Mesenchymal stem cell (in vitro differentiated cells and primary cell): ENCODE results near the gene APOBEC3F.

ENCODE experiments used
- DNase-seq: peaks from one replicate; pipeline ENCODE4 v3.0.0-alpha.2; 2013
- H2AFZ ChIP-seq: one replicate; pipeline ENCODE4 v1.6.1; 2013; ENCODE audit warnings: low read depth, mild to moderate bottlenecking, control low read depth, inconsistent platforms, low read length, moderate library complexity
- H2AK5ac ChIP-seq: 2 replicates; pipeline ENCODE4 v1.6.1; 2013; ENCODE audit warnings: low read length, moderate library complexity, mild to moderate bottlenecking, inconsistent platforms; ENCODE audit not compliant: severe bottlenecking
- H2BK120ac ChIP-seq: one replicate; pipeline ENCODE4 v1.6.1; 2013; ENCODE audit warnings: low read depth, mild to moderate bottlenecking, inconsistent platforms, low read length, moderate library complexity
- H2BK12ac ChIP-seq, 2 experiments: one replicate each; pipeline ENCODE4 v1.6.1; 2013; ENCODE audit warnings: inconsistent platforms in 2 of 2, low read length in 2 of 2, mild to moderate bottlenecking in 2 of 2, moderate library complexity in 2 of 2, control low read depth in 1 of 2
- H2BK15ac ChIP-seq: one replicate; pipeline ENCODE4 v1.6.1; 2013; ENCODE audit warnings: mild to moderate bottlenecking, low read depth, inconsistent platforms; ENCODE audit not compliant: poor library complexity, severe bottlenecking
- H2BK5ac ChIP-seq: 2 replicates; pipeline ENCODE4 v1.6.1; 2013; ENCODE audit warnings: low read depth, mild to moderate bottlenecking, low read length, control low read depth, inconsistent platforms; ENCODE audit not compliant: poor library complexity, severe bottlenecking
- H3K14ac ChIP-seq, 2 experiments: one replicate each; pipeline ENCODE4 v1.6.1; 2013; ENCODE audit warnings: inconsistent platforms in 2 of 2, low read length in 2 of 2, control low read depth in 1 of 2, mild to moderate bottlenecking in 1 of 2, moderate library complexity in 1 of 2
- H3K18ac ChIP-seq, 2 experiments: one replicate each; pipeline ENCODE4 v1.6.1; 2013; ENCODE audit warnings: inconsistent platforms in 2 of 2, low read length in 2 of 2, control low read depth in 1 of 2, low read depth in 1 of 2, mild to moderate bottlenecking in 1 of 2
- H3K23ac ChIP-seq, 2 experiments: one replicate each; pipeline ENCODE4 v1.6.1; 2013; ENCODE audit warnings: inconsistent platforms in 2 of 2, low read length in 2 of 2, mild to moderate bottlenecking in 2 of 2, moderate library complexity in 2 of 2, control low read depth in 1 of 2
- H3K27ac ChIP-seq: 2 replicates; pipeline ENCODE4 v1.5.1; 2013; ENCODE audit warnings: mild to moderate bottlenecking, moderate library complexity, low read length, control low read depth, inconsistent platforms; ENCODE audit not compliant: poor library complexity, severe bottlenecking
- H3K27me3 ChIP-seq, 2 experiments: 2 replicates each; pipeline versions ENCODE4 v1.6.1 to v1.7.0; 2013; ENCODE audit warnings: low read length in 2 of 2, mild to moderate bottlenecking in 2 of 2, moderate library complexity in 2 of 2, control low read depth in 1 of 2, inconsistent platforms in 1 of 2; ENCODE audit not compliant: control insufficient read depth in 1 of 2, insufficient read depth in 1 of 2
- H3K36me3 ChIP-seq, 2 experiments: 2 replicates each; pipeline versions ENCODE4 v1.6.1 to v1.7.0; 2013; ENCODE audit warnings: low read length in 2 of 2, control low read depth in 1 of 2, inconsistent platforms in 1 of 2, low read depth in 1 of 2, mild to moderate bottlenecking in 1 of 2; ENCODE audit not compliant: insufficient read depth in 2 of 2, control insufficient read depth in 1 of 2
- H3K4ac ChIP-seq, 2 experiments: one replicate each; pipeline ENCODE4 v1.6.1; 2013; ENCODE audit warnings: inconsistent platforms in 2 of 2, low read length in 2 of 2, mild to moderate bottlenecking in 2 of 2, moderate library complexity in 2 of 2, control low read depth in 1 of 2, low read depth in 1 of 2
- H3K4me1 ChIP-seq: 2 replicates; pipeline ENCODE4 v1.6.1; 2013; ENCODE audit warnings: low read depth, low read length, control low read depth; ENCODE audit not compliant: control insufficient read depth, insufficient read depth
- H3K4me2 ChIP-seq: 2 replicates; pipeline ENCODE4 v1.6.1; 2013; ENCODE audit warnings: low read length, mild to moderate bottlenecking, inconsistent platforms; ENCODE audit not compliant: poor library complexity, severe bottlenecking
- H3K4me3 ChIP-seq, 2 experiments: 2 replicates each; pipeline versions ENCODE4 v1.5.1 to v1.7.0; 2013; ENCODE audit warnings: low read length in 2 of 2, mild to moderate bottlenecking in 2 of 2, control low read depth in 1 of 2, low read depth in 1 of 2; ENCODE audit not compliant: insufficient read depth in 1 of 2
- H3K79me1 ChIP-seq: replicated peaks from 2 replicates; pipeline ENCODE4 v1.6.1; 2013; ENCODE audit warnings: mild to moderate bottlenecking, control low read depth, low read length, inconsistent platforms; ENCODE audit not compliant: poor library complexity, severe bottlenecking
- H3K9ac ChIP-seq: 2 replicates; pipeline ENCODE4 v1.7.0; 2013; ENCODE audit warnings: mild to moderate bottlenecking, low read length, moderate library complexity
- H3K9me3 ChIP-seq: 2 replicates; pipeline ENCODE4 v1.7.0; 2013; ENCODE audit warnings: mild to moderate bottlenecking, low read length; ENCODE audit not compliant: control insufficient read depth
- H4K8ac ChIP-seq: one replicate; pipeline ENCODE4 v1.6.1; 2013; ENCODE audit warnings: inconsistent platforms, mild to moderate bottlenecking, low read length, moderate library complexity
- H4K91ac ChIP-seq: one replicate; pipeline ENCODE4 v1.6.1; 2013; ENCODE audit warnings: mild to moderate bottlenecking, low read length, inconsistent platforms
- WGBS: methylation state at CpG from one replicate; pipeline ENCODE4 v1.1.7; 2013; ENCODE audit warnings: mixed read lengths; 5-methylcytosine and 5-hydroxymethylcytosine counted together

Gene APOBEC3F

GRCh38 chr22:39021552-39022250 is 19.0 kb upstream of the APOBEC3F start:
- peak; percentile 21 for DNase-seq
- H3K4me3 ChIP-seq = peak overlapping the region; percentile 18 to 91
- H3K4me2 ChIP-seq = peak overlapping the region; percentile 45
- H3K14ac ChIP-seq = peak overlapping the region in 1 of 2 experiments; percentile 68
- H3K4me1 ChIP-seq = peaks cover 14% of the 10 kb centered on the region
- no peak overlapping the region for H2AFZ ChIP-seq
- peaks cover 9% of the 10 kb centered on the region for H3K79me1 ChIP-seq
- H2BK12ac ChIP-seq = peak overlapping the region; percentile 4 to 75
- no peaks in the 10 kb centered on the region for H3K9me3 ChIP-seq
- peak overlapping the region; percentile 75 for H2BK15ac ChIP-seq
- H2AK5ac ChIP-seq = peak overlapping the region; percentile 8
- peak overlapping the region; percentile 85 to 91 for H3K18ac ChIP-seq
- H3K9ac ChIP-seq = peak overlapping the region; percentile 88
- peak overlapping the region; percentile 69 to 71 for H3K4ac ChIP-seq
- H3K36me3 ChIP-seq = peaks cover 29 to 32% of the 10 kb centered on the region in 2 experiments
- H4K91ac ChIP-seq = peak overlapping the region; percentile 96
- peak overlapping the region; percentile 97 for H4K8ac ChIP-seq
- 80% methylated on average over 8 of the region's 9 CpGs for WGBS
- no peak overlapping the region for H2BK5ac ChIP-seq
- peak overlapping the region in 1 of 2 experiments; percentile 23 for H3K23ac ChIP-seq
- H3K27ac ChIP-seq = peak overlapping the region; percentile 42
- no peaks in the 10 kb centered on the region for H3K27me3 ChIP-seq
- H2BK120ac ChIP-seq = peak overlapping the region; percentile 65

- no peak for DNase-seq
- Histone ChIP-seq H3K4me2 (no peak overlapping the region), H3K9me3 (no peaks in the 10 kb centered on the region), H3K4me3 (no peak overlapping the region), H3K14ac (no peak overlapping the region), H3K4me1 (peaks cover 17% of the 10 kb centered on the region), H3K79me1 (peaks cover 3% of the 10 kb centered on the region), H3K18ac (no peak overlapping the region), H2BK15ac (no peak overlapping the region), H3K27me3 (no peaks in the 10 kb centered on the region), H3K9ac (no peak overlapping the region), H3K27ac (no peak overlapping the region), H2AK5ac (no peak overlapping the region), H3K23ac (no peak overlapping the region), H4K91ac (no peak overlapping the region), H2BK12ac (no peak overlapping the region), H3K36me3 (peaks cover 13 to 20% of the 10 kb centered on the region in 2 experiments), H2AFZ (no peak overlapping the region), H3K4ac (no peak overlapping the region), H4K8ac (no peak overlapping the region), H2BK120ac (no peak overlapping the region), H2BK5ac (no peak overlapping the region)
- WGBS = 92% methylated on average over 14 of the region's 15 CpGs
Measured at GRCh38 chr22:39024519-39025308, 15.9 kb upstream of the APOBEC3F start.

- Histone ChIP-seq H3K23ac (no peak overlapping the region), H2AFZ (no peak overlapping the region), H3K4me1 (peaks cover 10% of the 10 kb centered on the region), H2BK12ac (no peak overlapping the region), H2BK15ac (no peak overlapping the region), H4K91ac (no peak overlapping the region), H2BK120ac (no peak overlapping the region), H2BK5ac (no peak overlapping the region), H3K4ac (no peak overlapping the region), H3K9ac (no peak overlapping the region), H3K79me1 (peaks cover 3% of the 10 kb centered on the region), H3K14ac (no peak overlapping the region), H2AK5ac (no peak overlapping the region), H3K9me3 (no peaks in the 10 kb centered on the region), H3K27me3 (no peaks in the 10 kb centered on the region), H3K36me3 (peaks cover 13 to 20% of the 10 kb centered on the region in 2 experiments), H3K18ac (no peak overlapping the region), H3K27ac (no peak overlapping the region), H4K8ac (no peak overlapping the region), H3K4me3 (no peak overlapping the region), H3K4me2 (no peak overlapping the region)
- no peak for DNase-seq
- 87% methylated on average over 9 of the region's 12 CpGs for WGBS
Measured at GRCh38 chr22:39026509-39027150, 14.0 kb upstream of the APOBEC3F start.

GRCh38 chr22:39027717-39028116 is 12.9 kb upstream of the APOBEC3F start:
- Histone ChIP-seq H4K8ac (no peak overlapping the region), H3K18ac (no peak overlapping the region), H3K4ac (no peak overlapping the region), H2AFZ (no peak overlapping the region), H3K9ac (no peak overlapping the region), H3K27me3 (no peaks in the 10 kb centered on the region), H3K27ac (no peak overlapping the region), H2BK15ac (no peak overlapping the region), H2BK12ac (no peak overlapping the region), H3K79me1 (no peaks in the 10 kb centered on the region), H4K91ac (peak overlapping the region; percentile 36), H3K4me2 (no peak overlapping the region), H3K14ac (no peak overlapping the region), H2BK120ac (no peak overlapping the region), H2BK5ac (no peak overlapping the region), H3K23ac (peak overlapping the region in 1 of 2 experiments; percentile 51), H3K4me1 (peaks cover 5% of the 10 kb centered on the region), H3K9me3 (no peaks in the 10 kb centered on the region), H2AK5ac (no peak overlapping the region), H3K4me3 (no peak overlapping the region), H3K36me3 (peaks cover 13 to 20% of the 10 kb centered on the region in 2 experiments)
- WGBS = 94% methylated on average over 4 of the region's 4 CpGs
- no peak for DNase-seq
